Upper lobe of left lung (tissue), 4 donors: ENCODE results near the gene SHISAL1.

Source experiments
- CTCF ChIP-seq, 6 experiments: fragments of 450-650 bp in 4 of 6; fragments of 200-600 bp in 2 of 6; sonication (generic) in 2 of 6; IDR thresholded peaks; one replicate each; pipeline ENCODE4 v1.5.1; 2016 to 2019; ENCODE audit warnings: antibody characterized with exemption in 6 of 6
- POLR2A ChIP-seq, 4 donors: fragments of 450-650 bp; IDR thresholded peaks; one replicate each; pipeline ENCODE4 v1.5.1; 2016 to 2017; ENCODE audit warnings: antibody characterized with exemption in 4 of 4, mild to moderate bottlenecking in 2 of 4
- POLR2AphosphoS5 ChIP-seq, 2 donors: sonication (generic); formaldehyde crosslinking; IDR thresholded peaks; one replicate each; pipeline ENCODE4 v1.5.1; 2017; ENCODE audit warnings: antibody characterized with exemption in 2 of 2

- no peak for TF ChIP-seq CTCF (IDR thresholded peaks at IDR 0.05)
- TF ChIP-seq POLR2A (IDR thresholded peaks at IDR 0.05) = no peak
- TF ChIP-seq POLR2AphosphoS5 (IDR thresholded peaks at IDR 0.05) = no peak
Observed at GRCh38 chr22:44229331-44229730, 83.4 kb downstream of the SHISAL1 start.
